GM12872 (cell line): ENCODE data around the gene ZNF775.

ENCODE experiments used
- TF ChIP-seq, protein P1 (sequence below): IDR thresholded peaks from 3 replicates; pipeline ENCODE4 v1.5.1; 2011; ENCODE audit warnings: low read depth, mild to moderate bottlenecking, low read length, moderate library complexity; ENCODE audit not compliant: insufficient read depth

ZNF775 gene

GRCh38 chr7:150439967-150440366 lies 60.8 kb downstream of the ZNF775 start:
- TF ChIP-seq, protein P1, sequence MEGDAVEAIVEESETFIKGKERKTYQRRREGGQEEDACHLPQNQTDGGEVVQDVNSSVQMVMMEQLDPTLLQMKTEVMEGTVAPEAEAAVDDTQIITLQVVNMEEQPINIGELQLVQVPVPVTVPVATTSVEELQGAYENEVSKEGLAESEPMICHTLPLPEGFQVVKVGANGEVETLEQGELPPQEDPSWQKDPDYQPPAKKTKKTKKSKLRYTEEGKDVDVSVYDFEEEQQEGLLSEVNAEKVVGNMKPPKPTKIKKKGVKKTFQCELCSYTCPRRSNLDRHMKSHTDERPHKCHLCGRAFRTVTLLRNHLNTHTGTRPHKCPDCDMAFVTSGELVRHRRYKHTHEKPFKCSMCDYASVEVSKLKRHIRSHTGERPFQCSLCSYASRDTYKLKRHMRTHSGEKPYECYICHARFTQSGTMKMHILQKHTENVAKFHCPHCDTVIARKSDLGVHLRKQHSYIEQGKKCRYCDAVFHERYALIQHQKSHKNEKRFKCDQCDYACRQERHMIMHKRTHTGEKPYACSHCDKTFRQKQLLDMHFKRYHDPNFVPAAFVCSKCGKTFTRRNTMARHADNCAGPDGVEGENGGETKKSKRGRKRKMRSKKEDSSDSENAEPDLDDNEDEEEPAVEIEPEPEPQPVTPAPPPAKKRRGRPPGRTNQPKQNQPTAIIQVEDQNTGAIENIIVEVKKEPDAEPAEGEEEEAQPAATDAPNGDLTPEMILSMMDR = no peak

- TF ChIP-seq, protein P1 = no peak
Observed at GRCh38 chr7:150441524-150441923, 62.4 kb downstream of the ZNF775 start.

DNA sequence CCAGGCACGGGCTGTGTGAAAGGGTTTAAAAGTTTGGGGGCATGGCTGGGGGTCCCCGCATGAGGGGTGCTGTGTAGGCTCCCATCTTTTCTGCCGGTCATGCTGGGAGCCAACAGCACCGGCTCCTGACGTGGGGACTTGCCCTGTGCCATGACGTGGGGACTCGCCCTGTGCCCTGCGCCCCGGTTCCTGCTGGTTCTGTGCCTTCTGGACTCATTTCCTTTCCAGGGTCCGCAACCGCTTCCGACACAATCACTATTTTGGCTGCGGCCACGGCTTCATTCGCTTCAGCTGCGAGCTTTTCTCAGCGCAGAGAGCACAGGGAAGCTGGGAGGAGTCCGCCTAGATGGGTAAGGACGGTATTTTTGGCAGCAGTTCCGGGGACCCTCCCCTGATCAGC lies 63.7 kb downstream of the ZNF775 start:
- TF ChIP-seq, protein P1 = no peak

DNA sequence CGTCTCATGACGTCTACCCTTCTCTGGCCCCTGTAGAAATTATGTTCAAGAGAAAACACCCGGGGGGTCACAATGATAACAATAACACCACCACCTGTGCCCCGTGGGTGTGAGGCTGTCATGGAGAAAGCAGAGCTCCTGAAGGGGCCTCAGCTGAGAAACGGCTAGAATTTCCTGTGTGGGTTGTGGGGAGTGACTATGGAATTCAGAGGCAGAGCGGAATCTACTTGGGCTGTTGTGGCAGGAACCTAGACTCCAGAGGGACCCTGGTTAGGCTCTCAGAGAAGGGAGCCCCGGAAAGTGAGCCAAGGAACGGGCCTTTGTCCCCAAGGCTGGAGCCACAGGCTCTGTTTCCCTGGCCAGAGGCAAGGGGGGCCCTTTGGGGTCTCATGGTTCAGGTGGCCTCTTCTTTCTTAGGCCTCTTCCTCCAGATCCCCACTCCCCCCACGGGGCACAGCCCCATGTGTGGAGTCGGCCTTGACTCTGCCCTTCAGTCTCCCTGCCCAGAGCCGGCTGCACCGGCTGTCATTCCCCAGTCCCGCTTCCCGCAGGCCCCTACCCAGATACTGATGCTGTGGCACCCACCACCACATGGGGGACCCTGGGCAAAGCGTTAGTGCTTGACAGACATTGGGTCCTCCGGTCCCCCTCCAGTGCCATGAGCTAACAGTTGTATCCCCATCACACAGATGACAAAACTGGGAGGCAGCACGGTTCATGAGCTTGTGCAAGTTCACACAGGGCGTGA lies 64.8 kb downstream of the ZNF775 start:
- TF ChIP-seq, protein P1 = no peak

GRCh38 chr7:150444674-150445365 lies 65.7 kb downstream of the ZNF775 start:
- TF ChIP-seq, protein P1 = no peak

- TF ChIP-seq, protein P1 = no peak
Observed at GRCh38 chr7:150446288-150446938, 67.3 kb downstream of the ZNF775 start.
